Activated T-cell treated with anti-CD3 and anti-CD28 coated beads, Interleukin-2, amount 50 U/mL, for 1 hour (primary cell): ENCODE measurements around the gene NADSYN1.
A peak's percentile ranks its signal among the peaks of the same experiment; 100 is the strongest.

Experiments
- DNase-seq: peaks from one replicate; pipeline ENCODE4 v3.0.0-alpha.2; 2020

NADSYN1 gene

DNA sequence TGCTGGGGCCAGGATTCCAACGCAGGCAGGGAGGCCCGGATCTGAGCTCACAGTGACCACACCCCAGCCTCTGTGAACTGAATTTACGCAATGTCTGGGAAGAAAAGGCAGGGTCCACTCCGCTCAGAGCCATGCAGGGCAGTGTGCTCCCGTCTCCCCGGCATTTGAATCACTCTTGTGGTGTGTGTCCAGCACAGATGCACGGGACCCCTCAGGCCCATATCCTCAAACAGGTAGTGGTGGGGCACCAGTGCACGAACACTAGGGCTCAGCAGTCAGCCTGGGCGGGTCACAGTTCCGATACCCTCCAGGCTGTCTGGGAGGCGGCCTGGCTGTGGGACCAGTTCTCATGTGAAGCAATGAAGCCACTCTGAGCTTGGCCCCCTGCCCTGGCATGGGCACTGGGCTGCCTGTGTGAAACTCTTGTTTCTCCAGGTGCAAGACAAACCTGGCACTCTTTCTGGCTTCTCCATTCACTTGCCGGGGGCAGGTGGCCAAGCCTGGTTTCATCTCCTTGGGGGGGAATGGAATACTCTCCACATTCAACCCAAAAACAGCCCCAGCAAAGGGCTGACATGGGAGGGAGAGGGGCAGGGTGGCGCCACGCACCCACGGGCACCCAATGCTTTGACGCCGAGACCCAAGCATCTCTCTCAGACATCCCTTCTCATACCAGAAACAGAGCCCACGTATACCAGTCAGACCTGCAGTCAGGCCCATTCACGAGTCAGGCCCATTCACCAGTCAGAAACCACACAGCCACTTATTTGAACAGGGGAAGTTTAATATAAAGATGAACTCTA lies 19.2 kb upstream of the NADSYN1 start:
- DNase-seq = no peak

DNA sequence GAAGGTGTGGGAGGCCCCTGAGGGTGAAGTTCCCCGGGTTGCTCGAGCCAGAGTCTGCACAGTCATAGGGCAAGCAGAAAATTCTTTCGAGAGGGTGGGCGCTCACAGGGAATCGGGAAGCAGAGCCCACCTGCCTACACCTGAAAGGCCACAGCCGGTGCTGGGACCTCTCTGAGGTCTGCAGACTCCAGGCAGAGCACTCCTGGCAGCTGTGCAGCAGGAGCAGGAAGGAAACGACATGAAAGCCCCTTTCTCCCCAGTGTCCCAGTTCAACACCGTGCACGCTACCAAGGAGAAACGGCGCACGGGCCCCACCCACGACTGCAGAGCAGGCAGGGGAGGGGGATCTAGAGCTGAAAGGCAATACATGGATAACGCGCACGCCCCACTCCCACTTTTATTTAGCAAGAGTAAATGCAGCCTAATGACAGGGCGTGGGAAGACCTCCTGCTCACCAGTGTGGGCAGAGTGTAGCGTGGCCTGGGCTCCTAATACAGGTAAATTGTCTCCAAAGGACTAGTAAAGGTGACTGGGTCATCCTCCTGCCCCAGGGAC lies 18.4 kb upstream of the NADSYN1 start:
- no peak for DNase-seq

DNA sequence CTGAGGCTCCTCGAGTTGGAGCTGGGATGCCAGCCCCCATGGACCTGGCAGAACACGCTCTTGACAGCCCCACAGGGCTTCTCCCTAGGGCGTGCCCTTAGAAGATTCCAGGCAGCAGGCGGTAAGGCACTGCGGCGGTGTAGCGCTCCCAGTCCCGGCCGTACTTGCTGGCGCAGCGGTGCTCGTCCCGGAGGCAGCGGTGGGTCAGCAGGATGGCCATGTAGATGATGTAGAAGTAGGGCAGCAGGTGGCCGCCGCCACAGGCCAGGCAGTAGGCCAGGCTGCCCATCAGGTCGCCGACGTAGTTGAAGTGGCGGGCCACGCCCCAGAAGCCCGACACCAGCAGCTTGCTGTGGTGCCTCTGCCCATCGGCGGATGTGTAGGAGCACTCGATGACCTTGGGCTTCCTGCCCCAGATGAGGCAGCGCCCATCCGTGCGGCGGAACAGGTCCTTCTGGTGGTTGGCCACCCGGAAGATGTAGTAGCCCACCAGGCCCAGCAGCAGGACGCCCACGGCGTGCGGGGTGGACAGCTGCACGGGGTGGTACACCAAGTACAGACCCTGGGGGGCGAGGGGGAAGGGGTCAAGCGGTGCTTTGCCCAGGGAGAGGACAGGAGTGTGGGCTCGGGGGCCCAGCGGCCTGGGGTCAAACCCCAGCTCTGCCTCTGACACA lies 17.6 kb upstream of the NADSYN1 start:
- DNase-seq = no peak

DNA sequence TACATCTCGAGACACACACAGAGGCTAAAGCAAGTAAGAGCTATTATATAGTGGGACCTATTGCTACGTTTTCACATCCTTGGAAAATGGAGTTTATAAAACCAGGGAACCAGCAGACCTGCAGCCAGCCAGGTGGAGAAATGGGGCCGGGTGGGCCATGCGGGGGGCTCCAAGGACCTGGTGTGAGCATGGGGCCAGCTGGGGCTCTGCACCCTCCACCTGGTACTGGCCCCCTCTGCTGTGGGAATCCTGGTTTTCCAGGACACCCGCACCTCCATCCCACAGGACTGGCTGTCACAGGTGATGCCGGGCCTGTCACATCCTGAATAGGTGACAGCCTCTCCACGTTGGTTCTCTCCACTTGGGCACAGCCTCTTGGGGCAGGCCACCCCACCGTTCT lies 16.1 kb upstream of the NADSYN1 start:
- no peak for DNase-seq

DNA sequence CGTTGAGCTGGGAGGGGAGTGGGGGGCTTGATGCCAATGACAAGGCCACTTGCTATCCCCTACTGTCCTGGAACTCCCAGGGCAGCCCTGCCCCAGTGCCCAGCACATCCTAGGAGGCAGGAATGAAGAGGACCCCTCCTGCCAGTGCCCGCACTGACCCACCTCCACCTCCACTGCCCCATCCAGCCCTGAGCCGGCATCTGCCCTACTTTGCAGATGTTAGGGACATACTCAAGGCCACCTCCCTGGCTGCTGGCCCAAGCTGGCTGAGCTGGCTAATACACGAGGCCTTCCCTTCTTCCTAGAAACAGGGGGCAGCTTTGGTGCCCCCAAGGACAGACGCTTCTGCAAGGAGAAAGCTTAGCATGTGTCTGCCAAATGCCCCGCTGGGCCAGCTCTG lies 15.6 kb upstream of the NADSYN1 start:
- no peak for DNase-seq

DNA sequence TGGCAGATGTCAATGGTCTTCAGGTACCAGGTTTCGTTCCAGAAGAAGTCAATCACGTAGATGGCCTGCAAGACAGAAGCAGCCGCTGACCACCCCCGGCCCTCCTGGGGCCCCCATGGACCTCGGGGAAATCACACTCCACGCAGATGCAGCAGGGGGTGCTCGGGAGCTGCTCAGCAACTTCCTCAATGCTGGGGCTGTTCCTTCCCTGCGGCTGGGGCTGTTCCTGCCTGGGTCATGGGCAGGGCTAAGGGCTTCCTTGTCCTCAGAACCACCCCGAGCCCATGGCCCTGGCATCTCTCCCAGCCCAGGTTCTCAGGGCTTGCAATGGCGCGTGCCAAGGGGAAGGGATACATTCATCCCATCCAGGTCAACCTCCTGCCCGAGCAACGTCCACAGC lies 15.1 kb upstream of the NADSYN1 start:
- no peak for DNase-seq

DNA sequence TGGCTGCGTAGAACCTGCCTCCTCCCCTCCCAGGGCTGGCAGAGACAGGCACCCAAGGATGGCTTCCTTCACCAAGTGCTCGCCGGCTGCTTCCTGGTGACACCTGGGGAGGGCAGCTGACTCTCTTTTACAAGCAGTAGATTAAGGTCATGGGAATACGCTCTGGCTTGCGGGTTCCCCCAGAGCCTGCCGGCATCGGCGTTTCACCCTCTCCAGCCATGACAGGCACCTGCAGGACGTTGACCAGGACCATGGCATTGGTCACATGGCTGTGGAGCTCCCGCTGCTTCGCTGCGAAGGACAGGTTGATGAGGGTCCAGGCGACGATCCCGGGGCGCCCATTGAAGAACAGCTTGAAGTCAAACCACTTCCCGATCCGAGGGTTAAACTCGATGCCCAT lies 14.4 kb upstream of the NADSYN1 start:
- DNase-seq = no peak

DNA sequence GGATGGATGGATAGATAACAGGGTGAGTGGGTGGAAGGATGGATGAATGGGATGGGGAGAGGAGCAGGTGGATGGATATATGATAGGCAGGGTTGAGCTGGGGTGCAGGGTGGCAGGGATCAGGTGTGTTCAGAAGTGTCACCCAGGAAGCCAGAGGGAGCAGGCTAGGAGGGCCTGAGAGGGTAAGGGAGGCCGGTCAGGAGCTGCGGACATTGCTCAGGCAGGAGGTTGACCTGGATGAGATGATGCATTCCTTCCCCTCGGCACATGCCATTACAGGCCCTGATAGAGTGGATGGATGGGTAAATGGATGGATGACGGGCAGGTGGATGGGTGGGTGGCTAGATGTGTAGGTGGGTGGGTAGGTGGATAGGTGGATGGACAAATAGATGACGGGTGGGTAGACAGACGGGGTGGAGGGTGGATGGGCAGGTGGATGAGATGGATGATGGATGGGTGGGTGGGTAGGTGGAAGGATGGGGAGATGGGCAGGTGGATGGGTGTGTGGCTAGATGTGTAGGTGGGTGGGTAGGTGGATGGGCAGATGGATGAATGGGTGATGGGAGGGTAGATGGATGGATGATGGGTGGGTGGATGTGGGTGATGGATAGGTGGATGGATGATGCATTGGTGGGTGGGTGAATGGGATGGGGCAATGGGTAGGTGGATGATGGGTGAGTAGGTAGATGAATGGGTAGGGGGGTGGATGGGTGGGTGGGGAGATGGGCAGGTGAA lies 12.8 kb upstream of the NADSYN1 start:
- no peak for DNase-seq

DNA sequence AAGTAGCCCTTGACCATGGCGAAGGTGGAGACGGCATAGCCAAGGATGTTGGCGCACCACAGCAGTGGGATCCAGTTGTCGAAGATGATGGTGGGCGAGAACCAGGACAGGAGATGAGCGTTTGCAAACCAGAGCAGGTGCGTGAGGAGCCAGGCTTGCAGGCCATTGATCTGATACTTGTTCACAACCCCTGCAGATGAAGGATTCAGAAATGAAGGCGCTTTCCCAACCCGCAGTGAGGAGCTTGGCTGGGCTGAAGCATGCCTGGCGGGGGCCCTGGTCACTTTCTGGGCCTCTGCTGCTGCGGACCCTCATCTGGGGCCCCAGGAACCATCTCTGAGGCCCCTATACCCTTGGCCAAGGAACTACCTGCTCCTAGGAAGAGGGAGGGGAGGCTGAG lies 11.8 kb upstream of the NADSYN1 start:
- no peak for DNase-seq

DNA sequence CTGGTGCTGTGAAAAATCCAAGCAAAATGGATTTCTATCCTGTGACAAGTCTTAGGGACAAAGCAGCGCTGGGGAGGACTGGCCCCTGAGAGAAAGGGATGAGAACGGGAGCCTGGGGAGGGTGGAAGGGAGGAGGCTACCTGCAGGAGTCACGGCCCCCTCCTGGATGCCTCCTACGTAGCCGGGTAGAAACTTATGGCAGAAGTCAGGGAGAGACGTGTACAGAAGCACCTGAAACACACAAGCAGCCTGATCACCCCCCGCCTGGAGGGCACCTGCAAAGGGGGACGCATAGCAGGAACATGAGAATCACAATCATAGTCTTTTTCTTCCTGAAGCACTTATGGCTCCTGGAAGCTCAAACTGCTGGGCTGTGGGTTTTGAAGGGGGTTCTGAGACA lies 10.9 kb upstream of the NADSYN1 start:
- DNase-seq = no peak

DNA sequence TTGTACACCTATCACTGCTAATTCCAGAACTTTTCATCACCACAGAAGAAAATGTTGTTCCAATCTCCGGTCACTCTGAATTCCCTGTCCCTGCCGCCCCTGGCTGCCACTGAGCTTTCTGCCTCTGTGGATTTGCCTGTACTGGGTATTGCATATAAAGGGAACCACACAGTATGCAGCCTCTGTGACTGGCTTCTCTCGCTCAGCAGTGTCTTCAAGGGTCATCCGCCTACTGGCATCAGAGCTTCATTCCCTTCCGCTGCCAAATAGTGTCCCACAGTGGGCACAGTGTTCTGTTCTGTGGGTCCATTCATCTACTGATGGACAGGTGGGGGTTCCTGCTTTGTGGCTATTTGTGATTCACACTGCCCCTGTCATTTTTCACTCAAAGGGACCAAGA lies 10.1 kb upstream of the NADSYN1 start:
- DNase-seq = no peak

DNA sequence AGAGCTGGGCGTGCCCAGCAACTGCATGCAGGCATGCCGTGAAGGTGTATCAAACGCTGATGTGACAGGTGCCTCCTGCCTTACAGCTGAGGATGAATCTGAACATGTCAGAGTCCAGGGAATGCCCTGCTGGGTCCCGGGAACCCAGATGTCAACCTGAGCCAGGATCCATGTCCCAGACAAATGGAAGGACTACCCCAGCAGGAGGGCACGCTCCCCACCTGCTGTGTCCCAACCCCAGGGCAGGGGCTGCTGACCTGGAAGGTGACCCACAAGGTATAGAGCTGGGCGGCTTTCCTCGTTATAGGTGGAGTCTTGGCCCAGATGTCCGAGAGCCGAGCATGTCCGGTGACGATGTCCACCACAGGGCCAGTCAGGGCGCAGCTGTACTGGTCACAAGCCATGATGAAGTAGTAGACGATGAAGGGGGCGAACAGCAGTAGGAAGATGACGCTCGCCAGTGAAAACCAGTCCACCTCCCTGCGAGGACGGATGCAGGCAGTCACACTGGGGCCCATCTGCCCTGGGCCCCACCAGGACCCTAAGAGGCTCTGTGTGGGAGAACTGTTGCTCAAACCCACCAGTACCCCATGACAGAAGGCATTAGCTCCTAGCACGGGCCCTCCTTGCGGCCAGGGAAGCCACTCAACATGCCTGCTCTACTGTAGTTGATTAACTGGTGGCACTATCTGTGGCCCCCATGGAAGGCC lies 9.1 kb upstream of the NADSYN1 start:
- DNase-seq = no peak

DNA sequence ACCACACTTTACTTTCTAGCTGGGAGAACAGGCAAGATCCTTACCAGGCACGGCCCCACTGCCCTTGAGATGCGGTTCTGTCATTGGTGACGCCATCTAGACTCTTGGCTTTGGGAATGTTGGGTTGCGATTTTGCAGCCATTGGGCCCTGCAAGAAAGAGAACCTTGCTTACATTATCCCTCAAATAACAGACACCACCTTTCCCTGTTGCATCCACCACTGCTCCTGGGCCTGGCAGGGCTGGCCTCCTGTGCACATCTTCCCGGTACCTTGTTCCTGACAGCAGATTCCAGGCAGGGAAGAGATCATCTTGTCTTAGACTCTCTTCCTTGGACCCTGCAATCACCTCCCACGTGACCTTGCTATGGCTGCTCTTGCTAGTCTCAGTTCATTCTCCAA lies 8.2 kb upstream of the NADSYN1 start:
- no peak for DNase-seq

DNA sequence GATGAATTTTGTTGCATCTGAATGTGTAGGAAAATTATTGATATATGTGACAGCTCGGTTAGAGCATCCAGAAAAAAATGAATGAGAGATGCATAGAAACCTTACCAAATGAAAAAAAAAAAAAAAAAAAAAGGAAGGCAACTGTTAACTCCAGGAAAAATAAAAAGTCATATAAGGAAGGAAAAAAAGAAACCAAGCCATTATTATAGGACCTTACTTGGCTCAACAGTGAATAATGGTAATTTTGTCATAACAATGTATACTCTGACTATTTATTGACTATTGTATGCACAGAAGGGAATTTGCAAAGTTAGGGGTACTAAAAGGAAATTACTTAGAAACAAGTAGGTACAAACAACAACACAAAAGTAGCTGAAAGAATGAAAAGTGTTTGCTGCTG lies 6.9 kb upstream of the NADSYN1 start:
- DNase-seq = no peak

DNA sequence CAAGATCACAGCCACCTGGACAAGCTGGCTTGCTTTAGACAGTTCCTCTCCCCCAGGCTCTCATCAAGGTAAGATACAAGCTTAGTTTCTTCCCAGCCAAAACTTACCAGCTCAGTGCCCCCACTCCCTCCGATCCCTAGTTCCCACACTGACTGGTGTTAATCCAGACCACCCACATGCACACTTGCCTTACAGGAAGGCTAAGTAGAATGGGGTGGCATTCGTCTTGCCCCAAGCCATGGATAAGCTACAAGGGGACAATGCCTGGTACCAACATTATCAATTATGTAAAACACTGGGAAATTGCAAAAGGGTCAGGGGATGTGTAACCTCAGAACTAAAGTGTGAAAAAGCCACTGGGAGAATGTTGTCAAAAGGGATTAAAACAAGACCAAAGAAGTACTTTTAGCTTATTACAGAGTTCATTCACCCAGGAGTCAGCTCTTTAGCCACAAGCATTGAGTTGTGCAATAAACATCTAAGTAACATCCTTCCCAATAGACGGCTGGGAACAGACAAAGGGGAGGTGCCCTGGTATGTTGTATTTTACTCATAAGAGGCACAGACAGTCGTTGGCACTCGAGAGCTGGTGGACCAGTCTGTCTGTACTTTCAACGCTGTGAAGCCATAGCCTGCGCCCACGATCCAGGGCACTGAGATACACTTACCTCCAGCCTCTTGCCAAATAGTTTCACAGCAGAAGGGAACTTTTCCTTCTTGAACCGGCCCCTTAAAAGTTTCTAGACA lies 5.9 kb upstream of the NADSYN1 start:
- DNase-seq = no peak

DNA sequence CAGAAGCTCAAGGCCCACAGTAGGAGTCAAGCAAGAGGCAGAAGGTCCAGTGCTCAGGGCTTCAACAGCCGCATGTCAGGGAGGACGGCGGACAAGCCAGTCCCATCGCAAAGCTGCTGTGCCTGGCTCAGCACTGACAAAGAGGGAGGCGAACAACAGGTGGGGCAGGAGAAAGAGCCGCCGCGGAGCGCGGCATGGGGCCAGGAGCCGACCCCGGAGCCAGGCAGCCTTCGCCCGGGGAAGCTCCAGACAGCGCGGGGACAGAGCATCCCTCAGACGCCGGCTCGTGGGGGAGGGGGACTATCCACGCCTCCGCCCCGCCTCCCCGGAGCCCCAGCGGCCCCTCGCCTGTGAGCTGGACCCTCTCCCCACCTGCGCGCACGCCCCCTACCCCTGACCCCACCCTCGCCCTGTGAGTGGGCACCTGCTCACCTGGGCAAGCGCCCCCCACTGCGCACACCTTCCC lies 5.2 kb upstream of the NADSYN1 start:
- DNase-seq = peak; percentile 61

DNA sequence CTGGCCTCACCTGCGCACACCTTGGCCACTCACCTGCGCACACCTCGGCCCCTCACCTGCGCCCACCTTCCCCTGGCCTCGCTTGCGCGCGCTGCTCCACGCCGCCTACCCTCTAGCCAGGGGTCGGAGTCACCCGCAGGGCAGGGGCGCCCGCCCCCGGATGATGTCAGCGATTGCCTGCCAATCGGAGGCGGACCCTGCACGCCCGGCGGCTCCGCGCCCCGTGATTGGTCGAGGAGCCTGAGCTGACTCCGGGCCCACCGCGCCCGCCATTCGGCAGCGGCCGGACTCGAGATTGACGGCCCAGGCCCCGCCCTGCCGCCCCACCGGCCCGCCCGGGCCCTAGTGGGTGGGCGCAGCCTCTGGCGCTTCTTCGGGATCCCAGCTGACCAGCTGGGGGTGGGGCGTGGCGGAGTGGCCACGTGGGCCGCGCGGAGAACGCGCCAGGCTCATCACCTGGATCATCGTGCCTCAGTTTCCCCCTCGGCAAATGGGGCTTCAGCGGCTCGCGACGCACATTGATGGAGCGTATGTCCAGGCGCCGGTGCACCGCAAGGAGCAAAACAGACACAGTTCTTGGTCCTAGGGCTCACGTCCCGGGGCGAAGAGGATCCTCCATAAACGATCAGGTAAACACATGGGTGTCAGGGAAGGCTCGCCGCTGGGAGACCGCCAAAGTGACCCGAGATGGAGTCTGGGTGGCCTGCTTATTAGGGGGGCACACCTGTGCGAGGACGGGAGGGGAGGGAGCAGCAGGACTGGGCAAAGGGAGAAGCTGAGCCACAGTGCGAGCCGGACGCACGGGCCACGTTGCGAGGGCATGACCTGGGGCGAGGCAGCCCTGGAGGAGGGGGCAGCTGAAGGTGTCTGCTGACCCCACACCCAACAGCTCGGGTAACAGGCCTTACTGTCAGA lies 4.5 kb upstream of the NADSYN1 start, which contains the start of gene DHCR7:
TSS of gene DHCR7 (minus strand) at position 137 of the 915 bp plus-strand sequence. CDS start 3,441 bp downstream, outside the sequence.
- DNase-seq = peak; percentile 92

DNA sequence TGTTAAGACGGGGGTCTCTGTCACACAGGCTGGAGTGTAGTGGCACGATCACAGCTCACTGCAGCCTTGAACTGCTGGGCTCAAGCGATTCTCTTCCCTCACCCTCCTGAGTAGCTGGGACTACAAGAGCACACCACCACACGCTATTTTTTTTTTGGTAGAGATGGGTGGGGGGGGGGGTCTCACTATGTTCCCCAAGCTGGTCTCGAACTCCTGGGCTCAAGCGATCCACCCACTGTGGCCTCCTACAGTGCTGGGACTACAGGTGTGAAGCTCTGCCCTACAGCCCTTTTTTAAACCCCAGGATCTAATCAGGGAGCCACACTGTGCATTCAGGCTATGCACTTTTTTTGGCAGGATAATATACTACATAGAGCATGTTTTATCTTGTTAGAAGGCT lies 3.4 kb upstream of the NADSYN1 start:
- peak; percentile 8 for DNase-seq

DNA sequence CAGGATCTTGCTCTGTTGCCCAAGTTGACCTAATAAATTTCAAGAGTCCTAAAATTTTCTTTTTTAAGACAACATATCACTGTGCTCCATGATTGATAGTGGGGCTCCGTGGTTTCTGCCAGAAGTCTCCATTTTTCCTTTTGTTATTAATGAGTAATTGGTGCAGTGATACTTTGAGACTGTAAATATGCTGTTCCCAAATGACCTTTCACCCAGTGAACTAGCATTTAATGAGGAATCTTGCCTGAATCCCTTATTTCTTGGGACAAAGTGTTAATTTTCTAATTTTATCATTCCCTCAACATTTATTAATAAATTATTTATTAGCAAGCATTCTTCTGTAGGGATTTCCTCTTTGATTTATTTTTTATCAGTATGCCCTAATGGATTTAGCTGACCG lies 2.5 kb upstream of the NADSYN1 start:
- no peak for DNase-seq

DNA sequence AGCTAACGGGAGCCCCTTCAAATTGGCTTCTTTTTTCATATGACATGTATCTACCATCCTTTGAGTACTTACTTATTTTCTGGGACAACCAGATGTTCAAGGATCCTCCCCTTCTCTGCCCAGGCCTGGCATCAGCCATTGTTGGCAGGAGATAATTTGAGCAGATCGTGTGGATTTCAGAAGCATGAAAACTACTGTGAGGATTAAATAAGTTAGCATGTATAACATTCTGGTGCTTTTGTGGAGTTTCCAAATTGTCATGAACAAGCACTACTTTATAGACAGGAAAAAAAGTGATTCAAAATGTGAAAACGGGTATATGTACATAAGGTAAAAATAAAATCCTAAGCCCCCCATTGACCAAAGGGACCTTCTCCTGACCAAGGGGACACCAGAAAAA lies 2.1 kb upstream of the NADSYN1 start:
- no peak for DNase-seq
